CD14-positive monocyte (primary cell): ENCODE results near the gene RIMBP2. TPM values are rescaled to one million over a fixed set of nuclear protein-coding genes. Genes with fewer than 3 reads are reported as not detected.
"Not testable (repeated sequence)": the region's sequence is repeated elsewhere in the genome, so short reads cannot be mapped to it uniquely, and the experiment has no call there.

Experiments
- DNase-seq, 3 donors: peaks; one replicate each; pipeline ENCODE4 v3.0.0-alpha.2; 2011 to 2022
- H2AFZ ChIP-seq: 2 replicates; pipeline ENCODE4 v1.6.0; 2012; ENCODE audit warnings: mild to moderate bottlenecking, low read depth, low read length, inconsistent platforms; ENCODE audit not compliant: insufficient read depth, poor library complexity, severe bottlenecking
- H3K27ac ChIP-seq, 2 donors: 1 replicate in 1 of 2; 2 replicates in 1 of 2; pipeline ENCODE4 v1.5.1; 2012 to 2013; ENCODE audit warnings: low read length in 2 of 2, control low read depth in 1 of 2, inconsistent platforms in 1 of 2, low read depth in 1 of 2, mild to moderate bottlenecking in 1 of 2
- H3K27me3 ChIP-seq, 2 donors: one replicate each; pipeline versions ENCODE4 v1.6.0 to v1.6.1; 2011 to 2013; ENCODE audit warnings: low read length in 2 of 2; ENCODE audit not compliant: control insufficient read depth in 2 of 2, insufficient read depth in 2 of 2
- H3K36me3 ChIP-seq, 2 donors: replicated peaks in 1 of 2; 1 replicate in 1 of 2; 2 replicates in 1 of 2; pipeline versions ENCODE4 v1.5.1 to v1.6.1; 2012 to 2013; ENCODE audit warnings: low read length in 2 of 2, control low read depth in 1 of 2, inconsistent platforms in 1 of 2, mild to moderate bottlenecking in 1 of 2; ENCODE audit not compliant: insufficient read depth in 2 of 2, control insufficient read depth in 1 of 2
- H3K4me1 ChIP-seq, 2 donors: 1 replicate in 1 of 2; 2 replicates in 1 of 2; pipeline versions ENCODE4 v1.5.1 to v1.6.1; 2012 to 2013; ENCODE audit warnings: low read length in 2 of 2, control low read depth in 1 of 2, inconsistent platforms in 1 of 2, mild to moderate bottlenecking in 1 of 2, moderate library complexity in 1 of 2; ENCODE audit not compliant: insufficient read depth in 2 of 2, control insufficient read depth in 1 of 2
- H3K4me2 ChIP-seq: replicated peaks from 2 replicates; pipeline ENCODE3; 2012; ENCODE audit warnings: low read length, moderate library complexity, mild to moderate bottlenecking; ENCODE audit not compliant: poor library complexity, severe bottlenecking; ENCODE audit errors: extremely low read depth
- H3K4me3 ChIP-seq, 3 experiments: fragments of 200-600 bp in 1 of 3; sonication (generic) in 1 of 3; replicated peaks in 1 of 3; 1 replicate in 2 of 3; 2 replicates in 1 of 3; pipeline ENCODE4 v1.5.1; 2011 to 2013; ENCODE audit warnings: low read length in 3 of 3, mild to moderate bottlenecking in 3 of 3, control low read depth in 2 of 3, low read depth in 2 of 3, inconsistent platforms in 1 of 3, moderate library complexity in 1 of 3
- H3K79me2 ChIP-seq: 2 replicates; pipeline ENCODE4 v1.6.0; 2012; ENCODE audit warnings: mild to moderate bottlenecking, control low read depth, inconsistent platforms, low read length, moderate library complexity; ENCODE audit not compliant: insufficient read depth
- H3K9ac ChIP-seq: 2 replicates; pipeline ENCODE4 v1.6.0; 2017; ENCODE audit warnings: low read length, mild to moderate bottlenecking; ENCODE audit not compliant: insufficient read depth, poor library complexity, severe bottlenecking
- H3K9me3 ChIP-seq, 2 donors: replicated peaks in 1 of 2; 1 replicate in 1 of 2; 2 replicates in 1 of 2; pipeline versions ENCODE4 v1.5.1 to v1.6.1; 2012 to 2013; ENCODE audit warnings: low read length in 2 of 2, control low read depth in 1 of 2; ENCODE audit not compliant: control insufficient read depth in 1 of 2, insufficient read depth in 1 of 2
- H4K20me1 ChIP-seq: 2 replicates; pipeline ENCODE4 v1.6.0; 2012; ENCODE audit warnings: mild to moderate bottlenecking, low read length, control low read depth, moderate library complexity; ENCODE audit not compliant: insufficient read depth
- H3K27ac Mint-ChIP-seq, 7 donors: one replicate each; pipeline ENCODE4 v1.8.0; 2020; ENCODE audit warnings: mild to moderate bottlenecking in 7 of 7, mixed read lengths in 7 of 7, moderate library complexity in 6 of 7, inconsistent platforms in 2 of 7
- H3K27me3 Mint-ChIP-seq, 3 donors: one replicate each; pipeline ENCODE4 v1.8.0; 2021 to 2022; ENCODE audit warnings: low read depth in 3 of 3, mild to moderate bottlenecking in 3 of 3, mixed read lengths in 3 of 3, moderate library complexity in 3 of 3, inconsistent platforms in 1 of 3
- H3K36me3 Mint-ChIP-seq, 2 donors: one replicate each; pipeline ENCODE4 v1.8.0; 2020; ENCODE audit warnings: mixed read lengths in 2 of 2, inconsistent platforms in 1 of 2, mild to moderate bottlenecking in 1 of 2
- H3K4me1 Mint-ChIP-seq: one replicate; pipeline ENCODE4 v1.8.0; 2020; ENCODE audit warnings: mild to moderate bottlenecking, mixed read lengths
- H3K4me3 Mint-ChIP-seq, 2 donors: one replicate each; pipeline ENCODE4 v1.8.0; 2020; ENCODE audit warnings: mild to moderate bottlenecking in 2 of 2, mixed read lengths in 2 of 2, moderate library complexity in 1 of 2
- H3K9me3 Mint-ChIP-seq, 7 donors: one replicate each; pipeline ENCODE4 v1.8.0; 2020 to 2022; ENCODE audit warnings: mixed read lengths in 7 of 7, mild to moderate bottlenecking in 6 of 7, moderate library complexity in 6 of 7, inconsistent platforms in 2 of 7
- CTCF ChIP-seq: fragments of 200-600 bp; IDR thresholded peaks from one replicate; pipeline ENCODE4 v1.8.0; 2022; ENCODE audit warnings: antibody characterized with exemption, mild to moderate bottlenecking
- WGBS: methylation state at CpG from one replicate; pipeline ENCODE4 v1.1.5; 2013; ENCODE audit warnings: missing lambda C conversion rate; ENCODE audit not compliant: insufficient coverage; 5-methylcytosine and 5-hydroxymethylcytosine counted together
- intact Hi-C, 2 donors: fragments of 100-400 bp; cut with micrococcal nuclease; formaldehyde crosslinking; loops; one replicate each; pipeline versions ENCODE4 v1.15.0 to v1.15.1; 2023
- polyA plus RNA-seq, 3 donors: library from polyadenylated mRNA; depleted of rRNA in 1 of 3; unstranded in 2 of 3; stranded (reverse) in 1 of 3; fragments of 300-500 nt in 2 of 3; fragments of >200 nt in 1 of 3; fragmentation: Illumina TruSeq in 2 of 3; gene quantifications; 1 replicate in 2 of 3; 2 replicates in 1 of 3; pipeline ENCODE4 v1.2.3, GENCODE V29; 2012 to 2021

RIMBP2 gene
- polyA plus RNA-seq, 3 donors, result not detected

- intact Hi-C loops, result no loop called here
- Mint-ChIP-seq H3K4me3 (no peak overlapping the region), H3K27ac (no peak overlapping the region), H3K36me3 (no peaks in the 10 kb centered on the region), H3K9me3 (peaks cover 0 to 4% (median 0%) of the 10 kb centered on the region in 7 donors), H3K27me3 (peaks cover 2 to 5% (median 4%) of the 10 kb centered on the region in 3 donors), H3K4me1 (no peaks in the 10 kb centered on the region)
- Histone ChIP-seq H3K27ac (no peak overlapping the region), H3K9me3 (no peaks in the 10 kb centered on the region), H3K79me2 (no peaks in the 10 kb centered on the region), H3K27me3 (no peaks in the 10 kb centered on the region), H2AFZ (no peak overlapping the region), H3K4me1 (no peaks in the 10 kb centered on the region), H3K36me3 (no peaks in the 10 kb centered on the region), H3K9ac (no peak overlapping the region), H3K4me2 (no peak overlapping the region), H3K4me3 (no peak overlapping the region), H4K20me1 (no peaks in the 10 kb centered on the region)
- 93% methylated on average over 9 of the region's 16 CpGs for WGBS
- TF ChIP-seq CTCF, result no peak
- no peak for DNase-seq
Observed at GRCh38 chr12:130646716-130647370, 69.3 kb downstream of the RIMBP2 start.

- H3K27ac ChIP-seq, H3K9me3 ChIP-seq, H3K4me3 ChIP-seq, H3K36me3 ChIP-seq, DNase-seq, H3K36me3 Mint-ChIP-seq, H2AFZ ChIP-seq, H3K79me2 ChIP-seq, H4K20me1 ChIP-seq, H3K9ac ChIP-seq, H3K9me3 Mint-ChIP-seq, H3K27me3 Mint-ChIP-seq, H3K27ac Mint-ChIP-seq, H3K4me1 ChIP-seq, H3K4me1 Mint-ChIP-seq, H3K4me2 ChIP-seq, intact Hi-C loops, H3K27me3 ChIP-seq, H3K4me3 Mint-ChIP-seq: not testable (repeated sequence)
- WGBS, result 55% methylated on average over 2 of the region's 4 CpGs
Observed at GRCh38 chr12:130646191-130646590, 69.9 kb downstream of the RIMBP2 start.
